AG09309 (cell line): Measurements from ENCODE around the gene ITGB1BP1.

ENCODE experiments used
- DNase-seq: peaks from one replicate; pipeline ENCODE4 v3.0.0-alpha.2; 2010; ENCODE audit warnings: low read depth
- H3K4me3 ChIP-seq: 2 replicates; pipeline ENCODE4 v1.5.1; 2011; ENCODE audit warnings: mild to moderate bottlenecking, low read depth, low read length, moderate library complexity; ENCODE audit not compliant: control insufficient read depth
- CTCF ChIP-seq: IDR thresholded peaks from 2 replicates; pipeline ENCODE4 v1.5.1; 2011; ENCODE audit warnings: mild to moderate bottlenecking, low read depth, low read length, inconsistent platforms; ENCODE audit not compliant: insufficient read depth, control insufficient read depth; ENCODE audit errors: missing control alignments

Gene ITGB1BP1

GRCh38 chr2:9463698-9464034, 40.3 kb upstream of the ITGB1BP1 start:
- H3K4me3 ChIP-seq: no peak overlapping the region
- DNase-seq: no peak
- no peak for TF ChIP-seq CTCF

GRCh38 chr2:9462886-9463697, 39.8 kb upstream of the ITGB1BP1 start:
- no peak for DNase-seq
- no peak overlapping the region for H3K4me3 ChIP-seq
- TF ChIP-seq CTCF: no peak

- H3K4me3 ChIP-seq: no peak overlapping the region
- no peak for TF ChIP-seq CTCF
- no peak for DNase-seq
These were observed 39.0 kb upstream of the ITGB1BP1 start for GRCh38 chr2:9462313-9462712.

- DNase-seq: no peak
- no peak overlapping the region for H3K4me3 ChIP-seq
- no peak for TF ChIP-seq CTCF
These were observed 37.8 kb upstream of the ITGB1BP1 start for GRCh38 chr2:9461079-9461478.

- no peak for DNase-seq
- TF ChIP-seq CTCF: no peak
- H3K4me3 ChIP-seq: no peak overlapping the region
These were observed 37.2 kb upstream of the ITGB1BP1 start for GRCh38 chr2:9460441-9461017.

- no peak for TF ChIP-seq CTCF
- no peak overlapping the region for H3K4me3 ChIP-seq
- DNase-seq: no peak
These were observed 27.9 kb upstream of the ITGB1BP1 start for GRCh38 chr2:9451231-9451630.
